Endothelial cell (in vitro differentiated cells): ENCODE results near the gene COL5A1. TPM values are rescaled to one million over a fixed set of nuclear protein-coding genes. Genes with fewer than 3 reads are reported as not detected.

Experiments used
- DNase-seq: peaks from one replicate; pipeline ENCODE4 v3.0.0; 2021; ENCODE audit warnings: low spot score
- H3K27ac Mint-ChIP-seq: one replicate; pipeline ENCODE4 v1.8.0; 2021; ENCODE audit warnings: mixed read lengths, inconsistent platforms; ENCODE audit not compliant: unreplicated experiment
- H3K27me3 Mint-ChIP-seq: one replicate; pipeline ENCODE4 v1.8.0; 2021; ENCODE audit warnings: mild to moderate bottlenecking, moderate library complexity, mixed read lengths, inconsistent platforms; ENCODE audit not compliant: unreplicated experiment
- H3K36me3 Mint-ChIP-seq: one replicate; pipeline ENCODE4 v1.8.0; 2021; ENCODE audit warnings: mild to moderate bottlenecking, low read depth, mixed read lengths, inconsistent platforms; ENCODE audit not compliant: unreplicated experiment
- H3K4me1 Mint-ChIP-seq: one replicate; pipeline ENCODE4 v1.8.0; 2021; ENCODE audit warnings: mild to moderate bottlenecking, mixed read lengths, inconsistent platforms; ENCODE audit not compliant: unreplicated experiment
- H3K4me3 Mint-ChIP-seq: one replicate; pipeline ENCODE4 v1.8.0; 2021; ENCODE audit warnings: mild to moderate bottlenecking, mixed read lengths, inconsistent platforms; ENCODE audit not compliant: unreplicated experiment
- H3K9me3 Mint-ChIP-seq: one replicate; pipeline ENCODE4 v1.8.0; 2021; ENCODE audit warnings: mixed read lengths, inconsistent platforms; ENCODE audit not compliant: unreplicated experiment
- CTCF ChIP-seq: fragments of 200-600 bp; sonication (generic); IDR thresholded peaks from one replicate; pipeline ENCODE4 v1.5.0; 2021; ENCODE audit warnings: antibody characterized with exemption; ENCODE audit not compliant: unreplicated experiment
- total RNA-seq: library from RNA; stranded (reverse); fragmentation: NEBNext Ultra II Directional; extraction: Animal tissue kit (Norgen Biotek cat#: 25700); gene quantifications from one replicate; pipeline ENCODE4 v1.2.1, GENCODE V29; 2021; ENCODE audit not compliant: unreplicated experiment

COL5A1 gene
- total RNA-seq, 1 donor from 2014 or later: 24.3 TPM

GRCh38 chr9:134739660-134739968, 98.0 kb downstream of the COL5A1 start:
- DNase-seq: no peak
- Mint-ChIP-seq H3K27ac (no peak overlapping the region), H3K9me3 (no peaks in the 10 kb centered on the region), H3K4me1 (no peaks in the 10 kb centered on the region), H3K27me3 (peaks cover 3% of the 10 kb centered on the region), H3K36me3 (no peaks in the 10 kb centered on the region), H3K4me3 (no peak overlapping the region)
- no peak for TF ChIP-seq CTCF

GRCh38 chr9:134740071-134740470, 98.5 kb downstream of the COL5A1 start:
- Mint-ChIP-seq H3K9me3 (no peaks in the 10 kb centered on the region), H3K27ac (no peak overlapping the region), H3K4me3 (no peak overlapping the region), H3K4me1 (no peaks in the 10 kb centered on the region), H3K27me3 (peaks cover 1% of the 10 kb centered on the region), H3K36me3 (no peaks in the 10 kb centered on the region)
- no peak for TF ChIP-seq CTCF
- no peak for DNase-seq

- TF ChIP-seq CTCF: no peak
- no peak overlapping the region for H3K4me3 Mint-ChIP-seq
- no peaks in the 10 kb centered on the region for H3K4me1 Mint-ChIP-seq
- DNase-seq: no peak
- H3K9me3 Mint-ChIP-seq: no peaks in the 10 kb centered on the region
- H3K27me3 Mint-ChIP-seq: peaks cover 2% of the 10 kb centered on the region
- H3K36me3 Mint-ChIP-seq: peaks cover 4% of the 10 kb centered on the region
- no peak overlapping the region for H3K27ac Mint-ChIP-seq
Observed at GRCh38 chr9:134741846-134742245, 100.2 kb downstream of the COL5A1 start.

GRCh38 chr9:134742822-134743535, 101.4 kb downstream of the COL5A1 start:
- H3K27ac Mint-ChIP-seq: no peak overlapping the region

More at GRCh38 chr9:134742822-134743535, 101.4 kb downstream of the COL5A1 start:
- DNase-seq: peak; percentile 23
- Mint-ChIP-seq H3K9me3 (no peaks in the 10 kb centered on the region), H3K4me1 (no peaks in the 10 kb centered on the region), H3K36me3 (peaks cover 7% of the 10 kb centered on the region), H3K4me3 (no peak overlapping the region), H3K27me3 (peaks cover 2% of the 10 kb centered on the region)
- no peak for TF ChIP-seq CTCF
